ENCODE measurements around the gene MACF1. TPM values are rescaled to one million over a fixed set of nuclear protein-coding genes. Genes with fewer than 3 reads are reported as not detected.
A peak's percentile ranks its signal among the peaks of the same experiment; 100 is the strongest.
"Not testable (repeated sequence)": the region's sequence is repeated elsewhere in the genome, so short reads cannot be mapped to it uniquely, and the experiment has no call there.

MACF1 gene
- polyA plus RNA-seq (ENCODE audit: insufficient read length in 4 of 4), result 100 to 1,000 TPM; 181 to 293 (median 259) TPM

GRCh38 chr1:39204441-39205081 lies at the start of gene MACF1:
TSS of gene MACF1 (plus strand) at chr1:39204695. CDS start at chr1:39205023, 328 bp downstream.
- peak in 2 of 4 donors; percentile 61 to 65 for DNase-seq (ENCODE audit: low read depth in 4 of 4, low spot score in 2 of 4)

GRCh38 chr1:39157304-39157703 lies 47.2 kb upstream of the MACF1 start:
- no peak for DNase-seq (ENCODE audit: low read depth in 4 of 4, low spot score in 2 of 4)

- DNase-seq (ENCODE audit: low read depth in 4 of 4, low spot score in 2 of 4), result peak in 1 of 4 donors; percentile 67
Measured at GRCh38 chr1:39158327-39159086, 46.0 kb upstream of the MACF1 start.

GRCh38 chr1:39159224-39160036 lies 45.1 kb upstream of the MACF1 start:
- no peak for DNase-seq (ENCODE audit: low read depth in 4 of 4, low spot score in 2 of 4)

- DNase-seq (ENCODE audit: low read depth in 4 of 4, low spot score in 2 of 4), result no peak
Measured at GRCh38 chr1:39160703-39161102, 43.8 kb upstream of the MACF1 start.

GRCh38 chr1:39161811-39162210 lies 42.7 kb upstream of the MACF1 start:
- DNase-seq (ENCODE audit: low read depth in 4 of 4, low spot score in 2 of 4), result not testable (repeated sequence)

GRCh38 chr1:39163469-39163868 lies 41.0 kb upstream of the MACF1 start:
- no peak for DNase-seq (ENCODE audit: low read depth in 4 of 4, low spot score in 2 of 4)

- DNase-seq (ENCODE audit: low read depth in 4 of 4, low spot score in 2 of 4), result no peak
Measured at GRCh38 chr1:39164256-39164655, 40.2 kb upstream of the MACF1 start.

GRCh38 chr1:39165049-39165448 lies 39.4 kb upstream of the MACF1 start:
- DNase-seq (ENCODE audit: low read depth in 4 of 4, low spot score in 2 of 4), result no peak

- no peak for DNase-seq (ENCODE audit: low read depth in 4 of 4, low spot score in 2 of 4)
Measured at GRCh38 chr1:39165488-39165887, 39.0 kb upstream of the MACF1 start.

GRCh38 chr1:39167632-39168209 lies 36.8 kb upstream of the MACF1 start:
- DNase-seq (ENCODE audit: low read depth in 4 of 4, low spot score in 2 of 4), result no peak

GRCh38 chr1:39168301-39169080 lies 36.0 kb upstream of the MACF1 start:
- no peak for DNase-seq (ENCODE audit: low read depth in 4 of 4, low spot score in 2 of 4)

GRCh38 chr1:39170731-39171667 lies 33.5 kb upstream of the MACF1 start:
- DNase-seq (ENCODE audit: low read depth in 4 of 4, low spot score in 2 of 4), result no peak

- DNase-seq (ENCODE audit: low read depth in 4 of 4, low spot score in 2 of 4), result no peak
Measured at GRCh38 chr1:39173119-39173994, 31.1 kb upstream of the MACF1 start.

GRCh38 chr1:39173995-39174380 lies 30.5 kb upstream of the MACF1 start:
- DNase-seq (ENCODE audit: low read depth in 4 of 4, low spot score in 2 of 4), result no peak

GRCh38 chr1:39174390-39175081 lies 30.0 kb upstream of the MACF1 start:
- no peak for DNase-seq (ENCODE audit: low read depth in 4 of 4, low spot score in 2 of 4)

GRCh38 chr1:39177706-39178105 lies 26.8 kb upstream of the MACF1 start:
- DNase-seq (ENCODE audit: low read depth in 4 of 4, low spot score in 2 of 4), result no peak
